ENCODE results near the gene GPR183.

Gene GPR183

DNA sequence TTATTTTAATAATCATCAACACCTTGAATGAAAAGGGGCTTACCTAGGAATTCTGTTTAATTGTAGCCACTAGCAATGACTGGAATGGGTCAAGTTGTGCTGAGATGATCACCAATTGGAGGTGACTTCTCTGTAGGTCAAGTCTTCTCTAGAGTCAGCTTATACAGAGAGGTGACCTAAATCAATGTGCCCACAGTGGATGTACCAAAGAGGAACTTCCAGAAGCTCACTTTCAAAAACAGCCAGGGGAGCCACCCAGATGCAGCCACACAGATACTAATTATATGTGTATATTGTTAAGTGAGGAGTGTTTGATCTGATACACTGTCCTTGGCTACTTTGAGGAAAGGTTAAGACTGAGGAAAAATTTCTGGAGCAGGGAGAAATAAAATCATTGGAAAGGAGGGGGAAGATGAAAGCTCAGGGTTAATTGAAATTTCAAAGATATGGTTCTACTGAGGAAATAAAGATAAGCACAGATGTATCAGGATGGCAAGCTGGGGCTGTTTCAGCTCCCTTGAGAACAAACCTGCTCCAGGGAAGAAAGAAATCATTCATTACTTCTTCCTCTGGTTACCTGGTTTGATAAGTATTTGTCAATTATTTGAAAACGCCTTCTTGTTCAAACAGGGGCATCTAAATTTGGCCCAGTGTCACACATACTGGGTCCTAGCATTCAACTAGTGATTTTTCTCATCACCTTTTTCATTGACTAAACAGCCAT, 5.1 kb downstream of the GPR183 start:
- H3K4me3 ChIP-seq (ENCODE audit: low read length), result no peak overlapping the region
- DNase-seq (ENCODE audit: low read depth), result no peak
- TF ChIP-seq, protein P1, sequence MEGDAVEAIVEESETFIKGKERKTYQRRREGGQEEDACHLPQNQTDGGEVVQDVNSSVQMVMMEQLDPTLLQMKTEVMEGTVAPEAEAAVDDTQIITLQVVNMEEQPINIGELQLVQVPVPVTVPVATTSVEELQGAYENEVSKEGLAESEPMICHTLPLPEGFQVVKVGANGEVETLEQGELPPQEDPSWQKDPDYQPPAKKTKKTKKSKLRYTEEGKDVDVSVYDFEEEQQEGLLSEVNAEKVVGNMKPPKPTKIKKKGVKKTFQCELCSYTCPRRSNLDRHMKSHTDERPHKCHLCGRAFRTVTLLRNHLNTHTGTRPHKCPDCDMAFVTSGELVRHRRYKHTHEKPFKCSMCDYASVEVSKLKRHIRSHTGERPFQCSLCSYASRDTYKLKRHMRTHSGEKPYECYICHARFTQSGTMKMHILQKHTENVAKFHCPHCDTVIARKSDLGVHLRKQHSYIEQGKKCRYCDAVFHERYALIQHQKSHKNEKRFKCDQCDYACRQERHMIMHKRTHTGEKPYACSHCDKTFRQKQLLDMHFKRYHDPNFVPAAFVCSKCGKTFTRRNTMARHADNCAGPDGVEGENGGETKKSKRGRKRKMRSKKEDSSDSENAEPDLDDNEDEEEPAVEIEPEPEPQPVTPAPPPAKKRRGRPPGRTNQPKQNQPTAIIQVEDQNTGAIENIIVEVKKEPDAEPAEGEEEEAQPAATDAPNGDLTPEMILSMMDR (conservative IDR thresholded peaks at IDR 0.05; ENCODE audit: low read length), result no peak

DNA sequence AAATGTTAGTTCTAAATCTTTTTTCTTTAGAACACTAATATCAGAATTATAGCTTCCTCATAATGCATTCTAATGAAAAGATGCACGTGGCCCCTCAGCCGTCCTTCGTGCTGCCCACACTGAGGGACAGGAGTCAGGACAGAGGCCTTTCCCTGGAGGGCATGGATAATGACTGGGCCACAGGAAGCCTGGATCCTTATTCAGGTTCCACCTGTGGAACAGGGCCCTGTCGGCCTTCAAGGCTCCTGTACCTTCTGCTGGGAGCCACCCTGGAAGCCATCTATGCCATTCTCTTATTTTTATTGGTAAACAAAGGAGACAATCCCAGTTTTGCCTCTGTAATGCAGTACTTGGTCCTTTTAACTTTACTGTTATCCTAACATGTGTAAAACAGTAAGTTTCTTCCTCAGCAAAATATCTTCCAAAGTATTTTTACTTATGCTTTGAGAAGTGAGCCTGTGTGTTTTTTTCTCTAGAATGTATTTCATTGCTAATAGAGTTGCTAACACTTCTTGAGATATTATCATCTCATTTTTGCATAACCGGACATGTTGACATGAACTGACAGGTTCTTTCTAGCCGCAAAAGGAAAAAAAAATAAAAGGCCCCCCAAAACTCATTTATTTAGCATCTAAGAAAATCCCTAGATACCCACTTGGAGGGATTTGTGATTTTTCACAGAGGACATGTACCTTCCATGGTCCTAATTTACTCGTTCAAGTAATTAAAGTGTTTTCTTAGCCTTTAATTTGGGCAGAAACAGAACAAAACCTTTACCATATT, 6.0 kb downstream of the GPR183 start:
- no peak for DNase-seq (ENCODE audit: low read depth)
- no peak overlapping the region for H3K4me3 ChIP-seq (ENCODE audit: low read length)
- TF ChIP-seq, protein P1 (conservative IDR thresholded peaks at IDR 0.05; ENCODE audit: low read length), result no peak

DNA sequence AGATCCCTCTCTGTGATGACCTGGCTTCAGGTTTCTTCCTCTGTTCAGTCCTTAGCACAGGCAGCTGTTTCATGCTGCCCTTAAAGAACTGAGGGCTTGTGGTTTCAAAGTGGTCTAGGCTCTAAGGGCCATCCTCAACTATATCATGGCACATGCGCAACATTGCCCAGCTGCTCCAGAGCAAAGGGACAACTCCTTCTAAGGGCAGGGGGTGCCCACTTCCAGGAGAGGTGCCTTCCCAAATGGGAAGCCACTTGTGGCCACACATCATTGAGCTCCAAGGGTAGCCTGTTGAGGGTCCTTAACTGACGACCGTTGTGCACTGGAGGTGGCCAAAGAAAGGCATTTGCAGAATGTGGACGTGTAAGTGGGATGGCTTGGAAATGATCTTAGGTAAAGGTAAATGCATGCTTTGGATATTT, 7.3 kb downstream of the GPR183 start:
- DNase-seq (ENCODE audit: low read depth), result no peak
- H3K4me3 ChIP-seq (ENCODE audit: low read length), result no peak overlapping the region
- TF ChIP-seq, protein P1 (conservative IDR thresholded peaks at IDR 0.05; ENCODE audit: low read length), result no peak

DNA sequence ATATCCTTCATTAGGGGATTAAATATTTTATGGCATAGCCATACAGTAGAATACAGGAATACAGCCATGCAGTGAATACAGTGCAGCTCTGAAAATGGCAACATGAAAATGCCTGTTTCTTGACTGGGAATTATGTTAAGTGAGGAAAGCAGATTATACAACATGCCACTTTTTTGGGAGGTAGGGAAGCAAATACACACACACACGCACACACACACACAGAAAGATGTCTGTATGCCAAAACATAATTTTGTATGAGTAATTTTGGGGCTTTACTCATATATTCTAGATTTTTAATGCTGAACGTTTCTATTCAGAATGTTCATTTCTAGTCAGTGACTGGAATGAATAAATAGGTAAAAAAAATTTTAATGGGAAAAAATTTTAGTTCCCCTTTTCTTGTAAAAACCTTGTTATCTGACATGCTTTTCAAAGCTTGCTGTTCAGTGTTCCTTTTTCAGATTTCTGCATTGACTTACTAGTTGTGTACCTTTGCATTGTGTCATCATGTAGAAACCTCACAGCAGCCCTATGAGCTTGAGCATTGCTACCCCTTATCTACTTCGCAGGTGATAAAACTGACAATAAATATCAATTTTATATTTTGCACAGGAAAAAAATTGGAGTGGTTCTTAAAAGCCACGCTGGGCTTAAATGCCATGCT, 7.8 kb downstream of the GPR183 start:
- no peak overlapping the region for H3K4me3 ChIP-seq (ENCODE audit: low read length)
- no peak for DNase-seq (ENCODE audit: low read depth)

DNA sequence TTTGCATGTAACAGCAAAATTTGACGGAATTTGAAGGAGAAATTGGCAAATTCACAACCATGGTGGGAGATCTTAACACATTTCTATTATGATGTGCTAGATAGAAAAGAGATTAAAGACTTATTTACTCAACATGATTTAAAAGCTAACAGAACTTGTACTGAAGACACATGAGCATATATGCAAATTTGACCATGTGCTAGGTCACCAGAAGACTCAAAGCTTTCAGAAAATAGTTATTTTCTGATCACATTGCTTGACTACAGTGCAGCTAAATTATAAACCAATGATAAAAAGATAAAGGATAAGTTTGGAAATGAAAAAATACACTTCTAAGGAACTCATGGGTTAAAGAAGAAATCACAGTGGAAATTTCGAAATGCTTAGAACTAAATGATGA, 9.1 kb downstream of the GPR183 start:
- H3K4me3 ChIP-seq (ENCODE audit: low read length), result no peak overlapping the region
- TF ChIP-seq, protein P1 (conservative IDR thresholded peaks at IDR 0.05; ENCODE audit: low read length), result no peak
- no peak for DNase-seq (ENCODE audit: low read depth)

More for the DNA sequence above, 7.8 kb downstream of the GPR183 start:
- TF ChIP-seq, protein P1 (conservative IDR thresholded peaks at IDR 0.05; ENCODE audit: low read length), result no peak

DNA sequence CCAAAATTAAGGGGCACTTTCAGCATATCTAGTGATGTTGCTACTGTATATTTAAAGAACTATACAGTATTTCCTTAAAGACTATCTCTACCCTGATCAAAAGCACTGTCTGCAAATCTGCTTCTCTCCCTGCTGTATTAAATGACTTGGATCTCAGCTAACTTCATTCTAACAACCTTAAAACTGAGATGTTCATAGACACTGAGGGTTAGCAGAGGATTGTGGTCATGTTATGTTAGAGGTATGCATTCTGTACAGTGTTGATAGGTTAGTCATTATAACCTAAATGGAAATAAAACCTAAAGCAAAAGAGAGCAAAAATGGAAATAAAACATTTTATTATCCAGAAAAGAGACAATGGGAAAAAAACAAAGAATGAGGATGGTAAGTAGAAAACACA, 9.9 kb downstream of the GPR183 start:
- TF ChIP-seq, protein P1 (conservative IDR thresholded peaks at IDR 0.05; ENCODE audit: low read length), result no peak
- no peak for DNase-seq (ENCODE audit: low read depth)

More for the DNA sequence above, 9.9 kb downstream of the GPR183 start:
- H3K4me3 ChIP-seq (ENCODE audit: low read length), result no peak overlapping the region

All from AG10803 (cell line).